GM12878 (cell line): ENCODE results near the gene CPLANE2. TPM values are rescaled to one million over a fixed set of nuclear protein-coding genes. Genes with fewer than 3 reads are reported as not detected.

Experiments
- ATAC-seq: fragments of 200-7000 bp; cut with Tn5 transposase; 3 replicates; pipeline ENCODE4 v1.9.1; 2020; ENCODE audit warnings: mild to moderate bottlenecking, moderate library complexity
- BruUV-seq: library from RNA; stranded (reverse); fragments of 400-500 nt; replicated peaks from 2 replicates; lab custom pipeline; 2021; lab: Mats Ljungman, UMichigan
- CTCF ChIA-PET: fragments of 300-600 bp; sonication (Branson Sonifier 250); formaldehyde crosslinking; extraction: SDS; loops from one replicate; lab custom pipeline; 2021; ENCODE audit warnings: inconsistent platforms; lab: Yijun Ruan, JAX
- POLR2A ChIA-PET: fragments of 350-600 bp; formaldehyde crosslinking; extraction: SDS; loops from one replicate; lab custom pipeline; 2021; ENCODE audit warnings: inconsistent platforms; lab: Charles Lee
- RAD21 ChIA-PET: fragments of 300-600 bp; sonication (Branson Sonifier 250); formaldehyde crosslinking; loops from one replicate; lab custom pipeline; 2023; ENCODE audit warnings: antibody characterized with exemption; ENCODE audit not compliant: unreplicated experiment; lab: Charles Lee
- SMC1A ChIA-PET: fragments of 300-600 bp; sonication (Branson Sonifier 250); formaldehyde crosslinking; loops from one replicate; lab custom pipeline; 2023; ENCODE audit not compliant: unreplicated experiment, uncharacterized antibody; lab: Charles Lee
- DNase-seq: peaks from one replicate; pipeline ENCODE4 v3.0.0-alpha.2; 2011; ENCODE audit warnings: low read depth, low spot score
- FAIRE-seq: peaks from 3 replicates; lab custom pipeline; 2011; peaks lifted over from hg19 to GRCh38; lab: Jason Lieb, UNC
- H2AFZ ChIP-seq: 2 replicates; pipeline ENCODE4 v1.6.0; 2011; ENCODE audit warnings: low read depth, low read length, control low read depth; ENCODE audit not compliant: control insufficient read depth
- H3K27ac ChIP-seq: 2 replicates; pipeline ENCODE4 v1.5.1; 2011; ENCODE audit warnings: control low read depth; ENCODE audit not compliant: control insufficient read depth, insufficient read depth
- H3K27me3 ChIP-seq, 2 experiments: replicated peaks in 1 of 2; 2 replicates each; pipeline versions ENCODE4 v1.6.0 to v1.6.1; 2011; ENCODE audit warnings: low read length in 1 of 2; ENCODE audit not compliant: control insufficient read depth in 2 of 2, insufficient read depth in 2 of 2
- H3K36me3 ChIP-seq, 2 experiments: 2 replicates each; pipeline ENCODE4 v1.5.1; 2011; ENCODE audit warnings: low read length in 1 of 2; ENCODE audit not compliant: control insufficient read depth in 2 of 2, insufficient read depth in 2 of 2
- H3K4me1 ChIP-seq: 2 replicates; pipeline ENCODE4 v1.6.1; 2011; ENCODE audit warnings: mild to moderate bottlenecking, low read length, moderate library complexity, mixed read lengths; ENCODE audit not compliant: control insufficient read depth, insufficient read depth
- H3K4me2 ChIP-seq: 2 replicates; pipeline ENCODE4 v1.6.0; 2011; ENCODE audit warnings: control low read depth; ENCODE audit not compliant: control insufficient read depth, insufficient read depth
- H3K4me3 ChIP-seq: fragments of 200-600 bp; sonication (generic); 2 replicates; pipeline ENCODE4 v1.5.1; 2016
- H3K79me2 ChIP-seq: 2 replicates; pipeline ENCODE4 v1.6.0; 2011; ENCODE audit warnings: low read length; ENCODE audit not compliant: control insufficient read depth, insufficient read depth
- H3K9ac ChIP-seq: 2 replicates; pipeline ENCODE4 v1.8.0; 2011; ENCODE audit warnings: low read length, control low read depth, mixed read lengths; ENCODE audit not compliant: control insufficient read depth, insufficient read depth
- H3K9me3 ChIP-seq: replicated peaks from 3 replicates; pipeline ENCODE4 v1.5.1; 2011; ENCODE audit warnings: mild to moderate bottlenecking, low read length; ENCODE audit not compliant: control insufficient read depth, insufficient read depth
- H4K20me1 ChIP-seq: 2 replicates; pipeline ENCODE4 v1.6.0; 2011; ENCODE audit not compliant: control insufficient read depth, insufficient read depth
- FOXK2 ChIP-seq: fragments of 450-650 bp; IDR thresholded peaks from 2 replicates; pipeline ENCODE4 v1.6.1; 2017; ENCODE audit warnings: mild to moderate bottlenecking, moderate library complexity
- MYB ChIP-seq: fragments of 150-350 bp; IDR thresholded peaks from 2 replicates; pipeline ENCODE4 v1.6.1; 2014; ENCODE audit warnings: mild to moderate bottlenecking, low read depth, low read length, borderline replicate concordance
- RELA ChIP-seq: fragments of 450-650 bp; IDR thresholded peaks from 2 replicates; pipeline ENCODE4 v1.8.0; 2014; ENCODE audit warnings: borderline replicate concordance; ENCODE audit not compliant: partially characterized antibody
- ZBTB33 ChIP-seq: fragments of 450-650 bp; IDR thresholded peaks from 2 replicates; pipeline ENCODE4 v1.6.1; 2017; ENCODE audit warnings: mild to moderate bottlenecking
- WGBS: methylation state at CpG from one replicate; pipeline ENCODE4 v1.1.6; 2016; ENCODE audit warnings: low lambda C conversion rate; ENCODE audit not compliant: insufficient replicate concordance, insufficient coverage; ENCODE audit errors: missing lambda C conversion rate; 5-methylcytosine and 5-hydroxymethylcytosine counted together
- in situ Hi-C: fragments of 300-500 bp; cut with MboI; formaldehyde crosslinking; loops from 9 replicates; pipeline ENCODE4 v1.14.3; 2018; ENCODE audit warnings: mixed read lengths
- intact Hi-C: fragments of 100-400 bp; cut with micrococcal nuclease; formaldehyde crosslinking; loops from one replicate; pipeline ENCODE4 v1.14.2; 2022; ENCODE audit not compliant: unreplicated experiment
- polyA plus RNA-seq, 11 experiments: library from polyadenylated mRNA; depleted of rRNA in 4 of 11; unstranded in 6 of 11; stranded (reverse) in 5 of 11; fragments of >200 nt; fragmentation: Nextera tagmentation in 4 of 11; fragmentation: Illumina TruSeq in 1 of 11; extraction: Ambion mirVana in 4 of 11; extraction: Trizol in 1 of 11; gene quantifications; 1 replicate in 1 of 11; 2 replicates in 10 of 11; pipeline versions ENCODE4 v1.2.1 to v1.2.3, GENCODE V29; 2011 to 2016; ENCODE audit warnings: inconsistent platforms in 2 of 11, missing spikeins in 2 of 11, low read depth in 1 of 11
- total RNA-seq, 4 experiments: library from RNA; depleted of rRNA in 3 of 4; stranded (reverse); fragments of >200 nt in 3 of 4; fragmentation: Illumina TruSeq in 1 of 4; extraction: Trizol in 1 of 4; gene quantifications; 2 replicates each; pipeline versions ENCODE4 v1.2.1 to v1.2.3, GENCODE V29; 2013 to 2021
- TF ChIP-seq, protein P1 (sequence below): fragments of 450-650 bp; IDR thresholded peaks from 2 replicates; pipeline ENCODE4 v1.6.1; 2017; ENCODE audit warnings: mild to moderate bottlenecking, moderate library complexity

The CPLANE2 gene
- total and polyA plus RNA-seq, 10 of the 15 experiments (the other 5 are each of a cell fraction or from before 2014, with no cell fraction given), result 0.09 to 4.5 (median 2.3) TPM; not detected in 1

DNA sequence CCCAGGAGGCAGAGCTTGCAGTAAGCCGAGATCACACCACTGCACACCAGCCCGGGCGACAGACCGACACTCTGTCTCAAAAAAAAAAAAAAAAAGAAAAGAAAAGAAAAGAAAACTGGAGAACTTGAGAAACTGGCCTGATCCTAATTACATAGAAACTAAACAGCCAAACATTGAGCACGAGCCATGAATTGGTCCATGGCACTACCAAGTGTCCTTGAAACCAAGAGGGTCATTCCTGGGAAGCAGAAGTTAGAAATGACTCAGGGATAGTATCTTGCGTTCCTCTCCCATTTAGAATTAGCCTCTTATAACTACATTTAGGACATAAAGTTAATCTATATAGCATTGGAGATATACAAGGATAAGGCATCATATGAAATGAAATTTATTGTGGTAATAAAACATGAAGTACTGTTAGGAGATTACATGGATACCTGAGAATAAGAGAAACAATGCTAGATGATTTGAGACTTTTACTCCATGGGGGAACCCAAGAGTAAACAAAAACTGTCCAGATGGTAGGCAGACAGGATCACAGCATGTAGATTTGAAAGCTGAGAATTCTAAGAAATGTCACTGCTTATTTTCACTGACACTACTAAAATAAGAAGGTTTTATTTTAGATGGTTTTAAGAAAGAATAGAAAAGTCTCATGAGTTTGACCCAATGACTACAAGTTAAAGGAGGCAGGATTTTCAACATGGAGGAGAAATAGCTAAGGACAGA is 39.5 kb upstream of the CPLANE2 start:
- BruUV-seq, result no TSS peak

More for the DNA sequence above, 39.5 kb upstream of the CPLANE2 start:
- ChIA-PET SMC1A (interaction anchor here (0.9 kb wide), 1 partner anchor 22 kb away, joined by 3 read pairs; no protein-coding TSS in a partner anchor), POLR2A (no interaction called here), CTCF (interaction anchor here (0.6 kb wide), 2 partner anchors 23 to 369 kb away, joined by 3 read pairs; no protein-coding TSS in a partner anchor), RAD21 (no interaction called here)
- H3K9ac ChIP-seq, result no peak overlapping the region
- TF ChIP-seq ZBTB33 (no peak), RELA (no peak), MYB (no peak), FOXK2 (no peak)
- TF ChIP-seq, protein P1, sequence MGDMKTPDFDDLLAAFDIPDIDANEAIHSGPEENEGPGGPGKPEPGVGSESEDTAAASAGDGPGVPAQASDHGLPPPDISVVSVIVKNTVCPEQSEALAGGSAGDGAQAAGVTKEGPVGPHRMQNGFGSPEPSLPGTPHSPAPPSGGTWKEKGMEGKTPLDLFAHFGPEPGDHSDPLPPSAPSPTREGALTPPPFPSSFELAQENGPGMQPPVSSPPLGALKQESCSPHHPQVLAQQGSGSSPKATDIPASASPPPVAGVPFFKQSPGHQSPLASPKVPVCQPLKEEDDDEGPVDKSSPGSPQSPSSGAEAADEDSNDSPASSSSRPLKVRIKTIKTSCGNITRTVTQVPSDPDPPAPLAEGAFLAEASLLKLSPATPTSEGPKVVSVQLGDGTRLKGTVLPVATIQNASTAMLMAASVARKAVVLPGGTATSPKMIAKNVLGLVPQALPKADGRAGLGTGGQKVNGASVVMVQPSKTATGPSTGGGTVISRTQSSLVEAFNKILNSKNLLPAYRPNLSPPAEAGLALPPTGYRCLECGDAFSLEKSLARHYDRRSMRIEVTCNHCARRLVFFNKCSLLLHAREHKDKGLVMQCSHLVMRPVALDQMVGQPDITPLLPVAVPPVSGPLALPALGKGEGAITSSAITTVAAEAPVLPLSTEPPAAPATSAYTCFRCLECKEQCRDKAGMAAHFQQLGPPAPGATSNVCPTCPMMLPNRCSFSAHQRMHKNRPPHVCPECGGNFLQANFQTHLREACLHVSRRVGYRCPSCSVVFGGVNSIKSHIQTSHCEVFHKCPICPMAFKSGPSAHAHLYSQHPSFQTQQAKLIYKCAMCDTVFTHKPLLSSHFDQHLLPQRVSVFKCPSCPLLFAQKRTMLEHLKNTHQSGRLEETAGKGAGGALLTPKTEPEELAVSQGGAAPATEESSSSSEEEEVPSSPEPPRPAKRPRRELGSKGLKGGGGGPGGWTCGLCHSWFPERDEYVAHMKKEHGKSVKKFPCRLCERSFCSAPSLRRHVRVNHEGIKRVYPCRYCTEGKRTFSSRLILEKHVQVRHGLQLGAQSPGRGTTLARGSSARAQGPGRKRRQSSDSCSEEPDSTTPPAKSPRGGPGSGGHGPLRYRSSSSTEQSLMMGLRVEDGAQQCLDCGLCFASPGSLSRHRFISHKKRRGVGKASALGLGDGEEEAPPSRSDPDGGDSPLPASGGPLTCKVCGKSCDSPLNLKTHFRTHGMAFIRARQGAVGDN, result no peak
- no peaks in the 10 kb centered on the region for H3K4me1 ChIP-seq
- H2AFZ ChIP-seq, result no peak overlapping the region
- H3K79me2 ChIP-seq, result no peaks in the 10 kb centered on the region
- no peaks in the 10 kb centered on the region for H4K20me1 ChIP-seq
- no peak for DNase-seq
- WGBS, result 92% methylated on average over 2 of the region's 6 CpGs
- intact Hi-C loops (no loop called here), in situ Hi-C loops (no loop called here)
- no peaks in the 10 kb centered on the region for H3K27me3 ChIP-seq
- H3K27ac ChIP-seq, result no peak overlapping the region
- H3K9me3 ChIP-seq, result no peaks in the 10 kb centered on the region
- no peak overlapping the region for H3K4me2 ChIP-seq
- peak; percentile 38 for FAIRE-seq
- no peak overlapping the region for H3K4me3 ChIP-seq
- H3K36me3 ChIP-seq, result no peaks in the 10 kb centered on the region; a peak in 1 of 4 replicates
- ATAC-seq, result no peak
